T-helper 22 cell (primary cell): Measurements from ENCODE around the gene PRKCH.

Experiments used
- DNase-seq: peaks from one replicate; pipeline ENCODE4 v3.0.0-alpha.2; 2020; ENCODE audit warnings: low read depth

PRKCH gene

GRCh38 chr14:61492474-61492873 is 171.1 kb downstream of the PRKCH start:
- DNase-seq = no peak

GRCh38 chr14:61493239-61493638 is 171.9 kb downstream of the PRKCH start:
- DNase-seq = no peak

- DNase-seq = no peak
These were observed 172.6 kb downstream of the PRKCH start for GRCh38 chr14:61494018-61494417.

- no peak for DNase-seq
These were observed 174.4 kb downstream of the PRKCH start for GRCh38 chr14:61495809-61496208.

- no peak for DNase-seq
These were observed 176.9 kb downstream of the PRKCH start for GRCh38 chr14:61498303-61498702.

- no peak for DNase-seq
These were observed 177.4 kb downstream of the PRKCH start for GRCh38 chr14:61498811-61499210.

- no peak for DNase-seq
These were observed 178.6 kb downstream of the PRKCH start for GRCh38 chr14:61499991-61500390.

GRCh38 chr14:61501714-61502458 is 180.5 kb downstream of the PRKCH start:
- no peak for DNase-seq

- DNase-seq = no peak
These were observed 181.2 kb downstream of the PRKCH start for GRCh38 chr14:61502459-61503093.

- peak; percentile 30 for DNase-seq
These were observed 181.9 kb downstream of the PRKCH start for GRCh38 chr14:61503167-61503801.

GRCh38 chr14:61504901-61505300 is 183.5 kb downstream of the PRKCH start:
- no peak for DNase-seq

- DNase-seq = no peak
These were observed 184.7 kb downstream of the PRKCH start for GRCh38 chr14:61505815-61506809.

GRCh38 chr14:61508526-61508925 is 187.1 kb downstream of the PRKCH start:
- DNase-seq = no peak

GRCh38 chr14:61510736-61511557 is 189.6 kb downstream of the PRKCH start:
- no peak for DNase-seq

GRCh38 chr14:61511558-61511948 is 190.2 kb downstream of the PRKCH start:
- no peak for DNase-seq

- DNase-seq = no peak
These were observed 190.9 kb downstream of the PRKCH start for GRCh38 chr14:61512026-61512834.

- no peak for DNase-seq
These were observed 192.8 kb downstream of the PRKCH start for GRCh38 chr14:61513986-61514830.

GRCh38 chr14:61514927-61515326 is 193.5 kb downstream of the PRKCH start:
- DNase-seq = no peak

- no peak for DNase-seq
These were observed 194.2 kb downstream of the PRKCH start for GRCh38 chr14:61515436-61516117.
